CD1c-positive myeloid dendritic cell (primary cell): ENCODE data around the gene NOC2L.
A peak's percentile ranks its signal among the peaks of the same experiment; 100 is the strongest.

ENCODE experiments used
- DNase-seq: peaks from one replicate; pipeline ENCODE4 v3.0.0-alpha.2; 2016; ENCODE audit errors: extremely low spot score

NOC2L gene

GRCh38 chr1:929712-930632 is 29.1 kb downstream of the NOC2L start:
- DNase-seq: no peak

- no peak for DNase-seq
Observed at GRCh38 chr1:928825-929661, 30.0 kb downstream of the NOC2L start.

GRCh38 chr1:927748-928147 is 31.3 kb downstream of the NOC2L start:
- DNase-seq: no peak

- DNase-seq: no peak
Observed at GRCh38 chr1:927234-927633, 31.8 kb downstream of the NOC2L start.

- DNase-seq: no peak
Observed at GRCh38 chr1:925561-926421, 33.3 kb downstream of the NOC2L start.

GRCh38 chr1:924656-925560 is 34.1 kb downstream of the NOC2L start:
- DNase-seq: peak; percentile 37

GRCh38 chr1:923991-924655 is 34.9 kb downstream of the NOC2L start:
- no peak for DNase-seq

- peak; percentile 73 for DNase-seq
Observed at GRCh38 chr1:923131-923990, 35.7 kb downstream of the NOC2L start, which contains the start of gene SAMD11. TSS of gene SAMD11 (plus strand) at chr1:923923. CDS start at chr1:924432, 509 bp downstream.

- peak; percentile 64 for DNase-seq
Observed at GRCh38 chr1:921011-921837, 37.8 kb downstream of the NOC2L start.

- DNase-seq: no peak
Observed at GRCh38 chr1:920521-920920, 38.5 kb downstream of the NOC2L start.

GRCh38 chr1:920010-920409 is 39.0 kb downstream of the NOC2L start:
- no peak for DNase-seq

GRCh38 chr1:919271-919872 is 39.7 kb downstream of the NOC2L start:
- DNase-seq: no peak

- no peak for DNase-seq
Observed at GRCh38 chr1:918843-919242, 40.2 kb downstream of the NOC2L start.

- DNase-seq: no peak
Observed at GRCh38 chr1:918353-918752, 40.7 kb downstream of the NOC2L start.

GRCh38 chr1:917466-918091 is 41.5 kb downstream of the NOC2L start:
- no peak for DNase-seq

- DNase-seq: no peak
Observed at GRCh38 chr1:917076-917459, 42.0 kb downstream of the NOC2L start.
